Ovary (tissue), 3 donors: ENCODE measurements around the gene CACYBP.

ENCODE experiments used
- POLR2A ChIP-seq: fragments of 450-650 bp; IDR thresholded peaks from one replicate; pipeline ENCODE4 v1.6.1; 2017; ENCODE audit warnings: antibody characterized with exemption, mild to moderate bottlenecking, moderate library complexity
- TF ChIP-seq, protein P1 (sequence below), 3 donors: fragments of 450-650 bp in 2 of 3; fragments of 200-600 bp in 1 of 3; IDR thresholded peaks; one replicate each; pipeline versions ENCODE4 v1.5.1 to v1.8.0; 2016 to 2022; ENCODE audit warnings: antibody characterized with exemption in 3 of 3, mild to moderate bottlenecking in 1 of 3
- donor health status: DM: no; HTN: no; CAD: no.

- TF ChIP-seq, protein P1, sequence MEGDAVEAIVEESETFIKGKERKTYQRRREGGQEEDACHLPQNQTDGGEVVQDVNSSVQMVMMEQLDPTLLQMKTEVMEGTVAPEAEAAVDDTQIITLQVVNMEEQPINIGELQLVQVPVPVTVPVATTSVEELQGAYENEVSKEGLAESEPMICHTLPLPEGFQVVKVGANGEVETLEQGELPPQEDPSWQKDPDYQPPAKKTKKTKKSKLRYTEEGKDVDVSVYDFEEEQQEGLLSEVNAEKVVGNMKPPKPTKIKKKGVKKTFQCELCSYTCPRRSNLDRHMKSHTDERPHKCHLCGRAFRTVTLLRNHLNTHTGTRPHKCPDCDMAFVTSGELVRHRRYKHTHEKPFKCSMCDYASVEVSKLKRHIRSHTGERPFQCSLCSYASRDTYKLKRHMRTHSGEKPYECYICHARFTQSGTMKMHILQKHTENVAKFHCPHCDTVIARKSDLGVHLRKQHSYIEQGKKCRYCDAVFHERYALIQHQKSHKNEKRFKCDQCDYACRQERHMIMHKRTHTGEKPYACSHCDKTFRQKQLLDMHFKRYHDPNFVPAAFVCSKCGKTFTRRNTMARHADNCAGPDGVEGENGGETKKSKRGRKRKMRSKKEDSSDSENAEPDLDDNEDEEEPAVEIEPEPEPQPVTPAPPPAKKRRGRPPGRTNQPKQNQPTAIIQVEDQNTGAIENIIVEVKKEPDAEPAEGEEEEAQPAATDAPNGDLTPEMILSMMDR (IDR thresholded peaks at IDR 0.05), result no peak
- no peak for TF ChIP-seq POLR2A
Observed at GRCh38 chr1:174958396-174958795, 41.4 kb upstream of the CACYBP start.
